Measurements from ENCODE around the gene SPRY4.
A peak's percentile ranks its signal among the peaks of the same experiment; 100 is the strongest.

SPRY4 gene

DNA sequence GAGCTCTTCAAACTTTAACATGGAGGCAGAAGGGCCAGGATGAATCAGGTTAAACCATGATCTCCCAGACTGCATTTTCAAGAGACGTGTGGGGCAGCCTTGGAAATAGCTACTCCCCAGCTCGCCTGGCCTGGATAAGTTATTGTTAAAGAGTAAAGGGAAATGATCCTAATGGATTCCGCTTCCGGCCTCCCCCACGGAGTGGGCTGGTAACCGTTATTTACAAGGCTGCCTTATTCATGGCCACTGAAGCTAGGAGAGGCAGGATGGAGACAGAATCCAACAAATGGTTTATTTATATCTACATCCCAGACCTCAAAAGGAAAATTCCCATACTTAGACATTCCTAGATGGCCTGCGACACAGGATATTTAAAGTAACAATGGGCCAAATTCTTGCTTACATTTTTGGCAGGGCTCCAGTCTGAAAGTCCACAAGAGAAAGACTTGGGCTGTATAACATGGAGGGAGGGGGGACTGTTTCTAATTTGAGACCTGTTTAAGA lies 27.9 kb downstream of the SPRY4 start:
- ChIA-PET POLR2A (no interaction called here), CTCF (interaction anchor here (0.6 to 1.5 kb wide), 3 partner anchors 10 to 63 kb away, joined by 3 to 4 read pairs (median 4); no protein-coding TSS in a partner anchor)
- DNase-seq, result no peak
- no peaks in the 10 kb centered on the region for H3K36me3 ChIP-seq (ENCODE audit: control insufficient read depth in 4 of 4, insufficient read depth in 4 of 4, low read length in 3 of 4)
- peaks cover 0 to 4% (median 2%) of the 10 kb centered on the region in 5 experiments for H3K27me3 ChIP-seq (replicated peaks in 2 of 5; ENCODE audit: control insufficient read depth in 4 of 5, insufficient read depth in 5 of 5, low read length in 4 of 5)
- 100% methylated on average over 1 of the region's 7 CpGs for WGBS (ENCODE audit: insufficient coverage)
- no peak overlapping the region for H3K27ac ChIP-seq (ENCODE audit: insufficient read depth in 1 of 2, low read depth in 1 of 2, low read length in 2 of 2, poor library complexity in 1 of 2, severe bottlenecking in 2 of 2)
- no peaks in the 10 kb centered on the region for H3K4me1 ChIP-seq (ENCODE audit: control extremely low read depth in 1 of 4, control insufficient read depth in 4 of 4, insufficient read depth in 4 of 4, low read length in 3 of 4)
- no peak overlapping the region for H3K4me3 ChIP-seq (ENCODE audit: control insufficient read depth in 1 of 7, extremely low read depth in 1 of 7, insufficient read depth in 4 of 7, low read depth in 2 of 7, low read length in 6 of 7)
- no peaks in the 10 kb centered on the region for H3K9me3 ChIP-seq (ENCODE audit: control extremely low read depth in 1 of 5, control insufficient read depth in 4 of 5, insufficient read depth in 2 of 5, low read depth in 1 of 5, low read length in 4 of 5)

GRCh38 chr5:142295960-142296860 lies 28.6 kb downstream of the SPRY4 start:
- H3K4me3 ChIP-seq (ENCODE audit: control insufficient read depth in 1 of 7, extremely low read depth in 1 of 7, insufficient read depth in 4 of 7, low read depth in 2 of 7, low read length in 6 of 7), result no peak overlapping the region
- H3K4me1 ChIP-seq (ENCODE audit: control extremely low read depth in 1 of 4, control insufficient read depth in 4 of 4, insufficient read depth in 4 of 4, low read length in 3 of 4), result no peaks in the 10 kb centered on the region
- ChIA-PET CTCF (interaction anchor here (0.6 to 1.5 kb wide), 3 partner anchors 9 to 77 kb away, joined by 4 read pairs; no protein-coding TSS in a partner anchor), POLR2A (no interaction called here)
- H3K27ac ChIP-seq (ENCODE audit: insufficient read depth in 1 of 2, low read depth in 1 of 2, low read length in 2 of 2, poor library complexity in 1 of 2, severe bottlenecking in 2 of 2), result no peak overlapping the region
- no peaks in the 10 kb centered on the region for H3K9me3 ChIP-seq (ENCODE audit: control extremely low read depth in 1 of 5, control insufficient read depth in 4 of 5, insufficient read depth in 2 of 5, low read depth in 1 of 5, low read length in 4 of 5)
- 88% methylated on average over 7 of the region's 8 CpGs for WGBS (ENCODE audit: insufficient coverage)
- H3K36me3 ChIP-seq (ENCODE audit: control insufficient read depth in 4 of 4, insufficient read depth in 4 of 4, low read length in 3 of 4), result no peaks in the 10 kb centered on the region
- H3K27me3 ChIP-seq (replicated peaks in 2 of 5; ENCODE audit: control insufficient read depth in 4 of 5, insufficient read depth in 5 of 5, low read length in 4 of 5), result peaks cover 0 to 4% (median 3%) of the 10 kb centered on the region in 5 experiments
- peak in 1 of 3 donors; percentile 18 for DNase-seq

GRCh38 chr5:142295084-142295758 lies 29.6 kb downstream of the SPRY4 start:
- Histone ChIP-seq H3K4me1 (ENCODE audit: control extremely low read depth in 1 of 4, control insufficient read depth in 4 of 4, insufficient read depth in 4 of 4, low read length in 3 of 4) (peaks cover 0 to 3% (median 0%) of the 10 kb centered on the region in 4 experiments), H3K36me3 (ENCODE audit: control insufficient read depth in 4 of 4, insufficient read depth in 4 of 4, low read length in 3 of 4) (no peaks in the 10 kb centered on the region), H3K4me3 (ENCODE audit: control insufficient read depth in 1 of 7, extremely low read depth in 1 of 7, insufficient read depth in 4 of 7, low read depth in 2 of 7, low read length in 6 of 7) (no peak overlapping the region), H3K9me3 (ENCODE audit: control extremely low read depth in 1 of 5, control insufficient read depth in 4 of 5, insufficient read depth in 2 of 5, low read depth in 1 of 5, low read length in 4 of 5) (no peaks in the 10 kb centered on the region), H3K27ac (ENCODE audit: insufficient read depth in 1 of 2, low read depth in 1 of 2, low read length in 2 of 2, poor library complexity in 1 of 2, severe bottlenecking in 2 of 2) (no peak overlapping the region), H3K27me3 (replicated peaks in 2 of 5; ENCODE audit: control insufficient read depth in 4 of 5, insufficient read depth in 5 of 5, low read length in 4 of 5) (peaks cover 0 to 4% (median 3%) of the 10 kb centered on the region in 5 experiments)
- ChIA-PET CTCF (no interaction called here), POLR2A (no interaction called here)
- no peak for DNase-seq
- 80% methylated on average over 22 of the region's 23 CpGs for WGBS (ENCODE audit: insufficient coverage)

- Histone ChIP-seq H3K4me3 (ENCODE audit: control insufficient read depth in 1 of 7, extremely low read depth in 1 of 7, insufficient read depth in 4 of 7, low read depth in 2 of 7, low read length in 6 of 7) (no peak overlapping the region), H3K27ac (ENCODE audit: insufficient read depth in 1 of 2, low read depth in 1 of 2, low read length in 2 of 2, poor library complexity in 1 of 2, severe bottlenecking in 2 of 2) (no peak overlapping the region), H3K36me3 (ENCODE audit: control insufficient read depth in 4 of 4, insufficient read depth in 4 of 4, low read length in 3 of 4) (no peaks in the 10 kb centered on the region), H3K27me3 (replicated peaks in 2 of 5; ENCODE audit: control insufficient read depth in 4 of 5, insufficient read depth in 5 of 5, low read length in 4 of 5) (peaks cover 0 to 4% (median 3%) of the 10 kb centered on the region in 5 experiments), H3K4me1 (ENCODE audit: control extremely low read depth in 1 of 4, control insufficient read depth in 4 of 4, insufficient read depth in 4 of 4, low read length in 3 of 4) (peaks cover 0 to 3% (median under 1%) of the 10 kb centered on the region in 4 experiments), H3K9me3 (ENCODE audit: control extremely low read depth in 1 of 5, control insufficient read depth in 4 of 5, insufficient read depth in 2 of 5, low read depth in 1 of 5, low read length in 4 of 5) (no peaks in the 10 kb centered on the region)
- WGBS (ENCODE audit: insufficient coverage), result 68% methylated on average over 4 of the region's 5 CpGs
- DNase-seq, result no peak
- ChIA-PET POLR2A (no interaction called here), CTCF (no interaction called here)
Measured at GRCh38 chr5:142293486-142293885, 31.3 kb downstream of the SPRY4 start.

DNA sequence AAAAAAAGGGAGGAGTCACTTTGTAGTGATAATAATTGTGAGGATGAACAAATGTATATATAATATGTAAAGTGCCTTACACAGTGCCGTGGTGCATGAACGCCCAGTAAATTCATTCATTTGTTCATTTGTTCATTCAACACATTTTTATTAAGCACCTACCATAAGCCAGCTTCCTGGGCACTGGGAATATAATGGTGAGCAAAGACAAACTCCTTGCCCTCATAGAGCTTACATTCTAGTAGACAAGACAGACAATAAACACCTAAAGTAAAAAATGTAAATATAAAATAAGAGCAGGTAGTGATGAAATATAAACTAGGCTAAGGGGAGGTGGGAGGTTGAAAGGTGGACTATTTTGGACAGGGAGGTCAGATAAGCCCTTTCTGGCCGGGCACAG lies 32.0 kb downstream of the SPRY4 start:
- no peak overlapping the region for H3K4me3 ChIP-seq (ENCODE audit: control insufficient read depth in 1 of 7, extremely low read depth in 1 of 7, insufficient read depth in 4 of 7, low read depth in 2 of 7, low read length in 6 of 7)
- WGBS (ENCODE audit: insufficient coverage), result no CpG with 5 or more reads among the region's 3 CpGs
- H3K9me3 ChIP-seq (ENCODE audit: control extremely low read depth in 1 of 5, control insufficient read depth in 4 of 5, insufficient read depth in 2 of 5, low read depth in 1 of 5, low read length in 4 of 5), result no peaks in the 10 kb centered on the region
- no peaks in the 10 kb centered on the region for H3K36me3 ChIP-seq (ENCODE audit: control insufficient read depth in 4 of 4, insufficient read depth in 4 of 4, low read length in 3 of 4)
- ChIA-PET CTCF (no interaction called here), POLR2A (no interaction called here)
- H3K4me1 ChIP-seq (ENCODE audit: control extremely low read depth in 1 of 4, control insufficient read depth in 4 of 4, insufficient read depth in 4 of 4, low read length in 3 of 4), result peaks cover 0 to 8% (median 7%) of the 10 kb centered on the region in 4 experiments
- H3K27me3 ChIP-seq (replicated peaks in 2 of 5; ENCODE audit: control insufficient read depth in 4 of 5, insufficient read depth in 5 of 5, low read length in 4 of 5), result peaks cover 0 to 4% (median 3%) of the 10 kb centered on the region in 5 experiments
- no peak overlapping the region for H3K27ac ChIP-seq (ENCODE audit: insufficient read depth in 1 of 2, low read depth in 1 of 2, low read length in 2 of 2, poor library complexity in 1 of 2, severe bottlenecking in 2 of 2)
- DNase-seq, result no peak

DNA sequence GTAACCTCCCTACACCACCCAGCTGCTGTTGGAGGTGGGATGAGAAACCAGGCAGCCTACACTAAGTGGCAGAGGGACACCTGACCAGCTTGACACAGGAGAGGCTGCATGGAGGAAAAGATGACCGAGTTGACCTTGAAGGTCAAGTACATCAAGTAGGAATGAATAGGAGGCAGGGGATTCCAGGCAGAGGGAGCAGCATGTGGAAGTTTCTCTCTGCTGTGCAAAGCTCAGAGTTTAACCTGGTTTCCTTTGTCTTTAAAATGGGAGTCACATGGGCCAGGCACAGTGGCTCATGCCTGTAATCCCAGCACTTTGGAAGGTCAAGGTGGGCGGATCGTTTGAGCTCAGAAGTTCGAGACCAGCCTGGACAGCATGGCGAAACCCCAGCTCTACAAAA lies 32.6 kb downstream of the SPRY4 start:
- H3K9me3 ChIP-seq (ENCODE audit: control extremely low read depth in 1 of 5, control insufficient read depth in 4 of 5, insufficient read depth in 2 of 5, low read depth in 1 of 5, low read length in 4 of 5), result no peaks in the 10 kb centered on the region
- CTCF ChIA-PET, result no interaction called here
- no peak for DNase-seq
- H3K27ac ChIP-seq (ENCODE audit: insufficient read depth in 1 of 2, low read depth in 1 of 2, low read length in 2 of 2, poor library complexity in 1 of 2, severe bottlenecking in 2 of 2), result no peak overlapping the region
- POLR2A ChIA-PET, result no interaction called here
- no peaks in the 10 kb centered on the region for H3K36me3 ChIP-seq (ENCODE audit: control insufficient read depth in 4 of 4, insufficient read depth in 4 of 4, low read length in 3 of 4)
- H3K4me1 ChIP-seq (ENCODE audit: control extremely low read depth in 1 of 4, control insufficient read depth in 4 of 4, insufficient read depth in 4 of 4, low read length in 3 of 4), result peaks cover 0 to 14% (median 12%) of the 10 kb centered on the region in 4 experiments
- H3K27me3 ChIP-seq (replicated peaks in 2 of 5; ENCODE audit: control insufficient read depth in 4 of 5, insufficient read depth in 5 of 5, low read length in 4 of 5), result peaks cover 0 to 4% (median 3%) of the 10 kb centered on the region in 5 experiments
- WGBS (ENCODE audit: insufficient coverage), result 100% methylated on average over 1 of the region's 5 CpGs
- no peak overlapping the region for H3K4me3 ChIP-seq (ENCODE audit: control insufficient read depth in 1 of 7, extremely low read depth in 1 of 7, insufficient read depth in 4 of 7, low read depth in 2 of 7, low read length in 6 of 7)

Measured in common myeloid progenitor, CD34-positive (primary cell).